Hematopoietic multipotent progenitor cell treated with erythropoietin and hydrocortisone succinate and interleukin-3 and kit ligand, for 6 days (in vitro differentiated cells): ENCODE results near the gene ARRDC3.

Experiments
- DNase-seq: peaks from one replicate; pipeline ENCODE4 v3.0.0-alpha.2; 2015

Gene ARRDC3

GRCh38 chr5:91383956-91384300 is 811 bp upstream of the ARRDC3 start:
- peak; percentile 53 for DNase-seq

- DNase-seq, result peak; percentile 71
Observed at GRCh38 chr5:91382530-91383026, 539 bp downstream of the ARRDC3 start.

GRCh38 chr5:91381774-91382359 is 1.2 kb downstream of the ARRDC3 start:
- peak; percentile 89 for DNase-seq

- DNase-seq, result no peak
Observed at GRCh38 chr5:91381239-91381773, 1.8 kb downstream of the ARRDC3 start.

- peak; percentile 98 for DNase-seq
Observed at GRCh38 chr5:91380491-91381238, 2.5 kb downstream of the ARRDC3 start.

GRCh38 chr5:91379914-91380490 is 3.1 kb downstream of the ARRDC3 start:
- peak; percentile 96 for DNase-seq

GRCh38 chr5:91379246-91379913 is 3.7 kb downstream of the ARRDC3 start:
- DNase-seq, result peak; percentile 25

- DNase-seq, result peak; percentile 43
Observed at GRCh38 chr5:91378752-91379211, 4.3 kb downstream of the ARRDC3 start.

GRCh38 chr5:91374893-91375520 is 8.1 kb downstream of the ARRDC3 start:
- no peak for DNase-seq

- no peak for DNase-seq
Observed at GRCh38 chr5:91373600-91373999, 9.5 kb downstream of the ARRDC3 start.

- DNase-seq, result no peak
Observed at GRCh38 chr5:91373006-91373405, 10.1 kb downstream of the ARRDC3 start.

- no peak for DNase-seq
Observed at GRCh38 chr5:91369480-91369879, 13.6 kb downstream of the ARRDC3 start.

GRCh38 chr5:91367908-91368648 is 15.0 kb downstream of the ARRDC3 start:
- DNase-seq, result no peak

GRCh38 chr5:91367344-91367743 is 15.8 kb downstream of the ARRDC3 start:
- DNase-seq, result no peak

- DNase-seq, result no peak
Observed at GRCh38 chr5:91366551-91366950, 16.6 kb downstream of the ARRDC3 start.

- no peak for DNase-seq
Observed at GRCh38 chr5:91365498-91365897, 17.6 kb downstream of the ARRDC3 start.

- no peak for DNase-seq
Observed at GRCh38 chr5:91362935-91363334, 20.2 kb downstream of the ARRDC3 start.

GRCh38 chr5:91361790-91362189 is 21.3 kb downstream of the ARRDC3 start:
- DNase-seq, result no peak

GRCh38 chr5:91361055-91361701 is 21.9 kb downstream of the ARRDC3 start:
- peak; percentile 24 for DNase-seq

- peak; percentile 24 for DNase-seq
Observed at GRCh38 chr5:91359962-91360609, 23.0 kb downstream of the ARRDC3 start.

GRCh38 chr5:91357806-91358205 is 25.3 kb downstream of the ARRDC3 start:
- no peak for DNase-seq
